Measurements from ENCODE around the gene DHH.
"Not testable (repeated sequence)": the region's sequence is repeated elsewhere in the genome, so short reads cannot be mapped to it uniquely, and the experiment has no call there.

DHH gene

GRCh38 chr12:49094160-49094974 lies at the start of gene DHH:
Gene DHH, minus strand, starts transcription at chr12:49094801. Its CDS starts 289 bp downstream, at chr12:49094512.
- no peak for DNase-seq

GRCh38 chr12:49144384-49144783 lies 49.8 kb upstream of the DHH start:
- no peak for DNase-seq

GRCh38 chr12:49138999-49139398 lies 44.4 kb upstream of the DHH start:
- DNase-seq = no peak

GRCh38 chr12:49138587-49138986 lies 44.0 kb upstream of the DHH start:
- DNase-seq = no peak

GRCh38 chr12:49137476-49137875 lies 42.9 kb upstream of the DHH start:
- no peak for DNase-seq

- DNase-seq = not testable (repeated sequence)
Measured at GRCh38 chr12:49136997-49137396, 42.4 kb upstream of the DHH start.

- no peak for DNase-seq
Measured at GRCh38 chr12:49133590-49133989, 39.0 kb upstream of the DHH start.

- no peak for DNase-seq
Measured at GRCh38 chr12:49133014-49133413, 38.4 kb upstream of the DHH start.

GRCh38 chr12:49131894-49132461 lies 37.4 kb upstream of the DHH start:
- peak; percentile 14 for DNase-seq

GRCh38 chr12:49131051-49131893 lies 36.7 kb upstream of the DHH start, which contains the start of gene TUBA1B:
Gene TUBA1B, minus strand, starts transcription at chr12:49131395. Its CDS starts 95 bp downstream, at chr12:49131300.
- peak; percentile 95 for DNase-seq

GRCh38 chr12:49130151-49131050 lies 35.8 kb upstream of the DHH start:
- peak; percentile 96 for DNase-seq

- DNase-seq = peak; percentile 10
Measured at GRCh38 chr12:49129332-49130150, 34.9 kb upstream of the DHH start.

GRCh38 chr12:49127971-49128370 lies 33.4 kb upstream of the DHH start:
- not testable (repeated sequence) for DNase-seq

GRCh38 chr12:49126852-49127763 lies 32.5 kb upstream of the DHH start:
- DNase-seq = peak; percentile 27

- no peak for DNase-seq
Measured at GRCh38 chr12:49121047-49121696, 26.6 kb upstream of the DHH start.

GRCh38 chr12:49111206-49111605 lies 16.6 kb upstream of the DHH start:
- no peak for DNase-seq

GRCh38 chr12:49110464-49111155 lies 16.0 kb upstream of the DHH start, which contains the start of gene LMBR1L:
Gene LMBR1L, minus strand, starts transcription at chr12:49110847. Its CDS starts 292 bp downstream, at chr12:49110555.
- peak; percentile 97 for DNase-seq

- DNase-seq = peak; percentile 16
Measured at GRCh38 chr12:49109641-49110463, 15.3 kb upstream of the DHH start.
